ENCODE measurements around the gene DUT.

DNA sequence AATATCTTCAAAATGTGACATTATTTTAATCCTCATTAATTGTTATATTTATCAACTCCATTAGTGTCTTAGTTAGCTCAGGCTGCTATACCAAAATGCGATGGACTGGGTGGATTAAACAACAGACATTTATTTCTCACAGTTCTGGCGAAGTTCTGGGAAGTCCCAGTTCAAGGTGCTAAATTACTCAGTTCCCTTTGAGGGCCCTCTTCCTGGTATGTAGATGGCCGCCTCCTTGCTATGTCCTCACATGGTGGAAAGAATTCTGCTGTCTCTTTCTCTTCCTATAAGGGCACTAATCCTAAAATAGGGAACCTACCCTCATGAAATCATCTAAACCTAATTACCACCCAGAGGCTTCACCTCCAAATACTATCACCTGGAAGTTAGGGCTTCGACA, 38.8 kb upstream of the DUT start:
- TF ChIP-seq, protein P1, sequence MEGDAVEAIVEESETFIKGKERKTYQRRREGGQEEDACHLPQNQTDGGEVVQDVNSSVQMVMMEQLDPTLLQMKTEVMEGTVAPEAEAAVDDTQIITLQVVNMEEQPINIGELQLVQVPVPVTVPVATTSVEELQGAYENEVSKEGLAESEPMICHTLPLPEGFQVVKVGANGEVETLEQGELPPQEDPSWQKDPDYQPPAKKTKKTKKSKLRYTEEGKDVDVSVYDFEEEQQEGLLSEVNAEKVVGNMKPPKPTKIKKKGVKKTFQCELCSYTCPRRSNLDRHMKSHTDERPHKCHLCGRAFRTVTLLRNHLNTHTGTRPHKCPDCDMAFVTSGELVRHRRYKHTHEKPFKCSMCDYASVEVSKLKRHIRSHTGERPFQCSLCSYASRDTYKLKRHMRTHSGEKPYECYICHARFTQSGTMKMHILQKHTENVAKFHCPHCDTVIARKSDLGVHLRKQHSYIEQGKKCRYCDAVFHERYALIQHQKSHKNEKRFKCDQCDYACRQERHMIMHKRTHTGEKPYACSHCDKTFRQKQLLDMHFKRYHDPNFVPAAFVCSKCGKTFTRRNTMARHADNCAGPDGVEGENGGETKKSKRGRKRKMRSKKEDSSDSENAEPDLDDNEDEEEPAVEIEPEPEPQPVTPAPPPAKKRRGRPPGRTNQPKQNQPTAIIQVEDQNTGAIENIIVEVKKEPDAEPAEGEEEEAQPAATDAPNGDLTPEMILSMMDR (IDR thresholded peaks at IDR 0.05 in 8 of 11, conservative IDR thresholded peaks at IDR 0.05 in 3 of 11): no peak
- TF ChIP-seq POLR2AphosphoS5 (IDR thresholded peaks at IDR 0.05): no peak
- TF ChIP-seq POLR2A (IDR thresholded peaks at IDR 0.05): no peak

Measured in spleen (tissue), 7 donors.